Subcutaneous abdominal adipose tissue (tissue), 5 donors: Measurements from ENCODE around the gene PAPPA.

Source experiments
- H3K27ac ChIP-seq: one replicate; pipeline ENCODE4 v1.7.0; 2013; ENCODE audit warnings: low read depth, mild to moderate bottlenecking, inconsistent platforms, low read length, moderate library complexity
- H3K27me3 ChIP-seq, 5 donors: one replicate each; pipeline ENCODE4 v1.7.0; 2013; ENCODE audit warnings: low read length in 5 of 5, inconsistent platforms in 1 of 5; ENCODE audit not compliant: control insufficient read depth in 5 of 5, insufficient read depth in 4 of 5
- H3K36me3 ChIP-seq, 5 donors: one replicate each; pipeline ENCODE4 v1.7.0; 2013; ENCODE audit warnings: low read length in 5 of 5; ENCODE audit not compliant: control insufficient read depth in 5 of 5, insufficient read depth in 5 of 5
- H3K4me1 ChIP-seq, 5 donors: one replicate each; pipeline ENCODE4 v1.7.0; 2013; ENCODE audit warnings: low read length in 5 of 5, mild to moderate bottlenecking in 3 of 5, moderate library complexity in 1 of 5; ENCODE audit not compliant: control insufficient read depth in 5 of 5, insufficient read depth in 5 of 5
- H3K4me3 ChIP-seq, 5 donors: one replicate each; pipeline ENCODE4 v1.7.0; 2013; ENCODE audit warnings: low read length in 5 of 5, low read depth in 1 of 5
- H3K9ac ChIP-seq, 5 donors: one replicate each; pipeline ENCODE4 v1.7.0; 2013; ENCODE audit warnings: low read length in 5 of 5, mild to moderate bottlenecking in 4 of 5, moderate library complexity in 3 of 5
- H3K9me3 ChIP-seq, 5 donors: one replicate each; pipeline ENCODE4 v1.7.0; 2013; ENCODE audit warnings: low read length in 5 of 5; ENCODE audit not compliant: control insufficient read depth in 5 of 5
- donor health status: healthy.
- donor health status: healthy.
- donor health status: healthy.
- donor health status: healthy.
- donor health status: healthy.

The PAPPA gene

DNA sequence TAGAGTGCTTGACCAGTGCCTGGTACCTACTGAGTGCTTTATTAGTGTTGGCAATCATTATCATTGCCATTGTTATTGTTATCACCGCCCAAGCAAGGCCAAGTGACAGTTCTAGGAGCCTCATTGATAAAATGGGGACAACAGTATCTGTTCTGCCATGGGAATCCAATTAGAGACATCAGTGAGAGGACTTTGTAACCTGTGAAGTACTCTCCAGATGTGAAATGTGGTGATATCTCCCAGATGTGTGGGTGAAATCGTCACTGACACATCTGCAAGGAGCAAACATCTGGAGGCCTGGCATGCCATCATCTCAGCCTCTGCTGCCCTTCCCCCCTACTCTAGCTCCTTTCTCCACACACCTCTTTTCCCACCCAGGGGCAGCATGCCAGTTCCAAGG, 260.8 kb downstream of the PAPPA start:
- Histone ChIP-seq H3K4me1 (no peaks in the 10 kb centered on the region), H3K9ac (no peak overlapping the region), H3K27ac (no peak overlapping the region), H3K9me3 (no peaks in the 10 kb centered on the region), H3K36me3 (peaks cover 0 to 5% (median 0%) of the 10 kb centered on the region in 5 donors), H3K27me3 (no peaks in the 10 kb centered on the region), H3K4me3 (no peak overlapping the region)

GRCh38 chr9:116416421-116416820, 262.8 kb downstream of the PAPPA start:
- H3K4me3 ChIP-seq = no peak overlapping the region
- H3K9ac ChIP-seq = no peak overlapping the region
- H3K36me3 ChIP-seq = peaks cover 0 to 5% (median 0%) of the 10 kb centered on the region in 5 donors
- H3K27ac ChIP-seq = no peak overlapping the region
- H3K27me3 ChIP-seq = no peaks in the 10 kb centered on the region
- H3K9me3 ChIP-seq = no peaks in the 10 kb centered on the region
- no peaks in the 10 kb centered on the region for H3K4me1 ChIP-seq

GRCh38 chr9:116417464-116417863, 263.9 kb downstream of the PAPPA start:
- Histone ChIP-seq H3K9ac (no peak overlapping the region), H3K27ac (no peak overlapping the region), H3K9me3 (no peaks in the 10 kb centered on the region), H3K4me1 (no peaks in the 10 kb centered on the region), H3K4me3 (no peak overlapping the region), H3K36me3 (peaks cover 0 to 5% (median 0%) of the 10 kb centered on the region in 5 donors), H3K27me3 (no peaks in the 10 kb centered on the region)

- no peak overlapping the region for H3K27ac ChIP-seq
Measured at GRCh38 chr9:116419181-116419580, 265.6 kb downstream of the PAPPA start.

DNA sequence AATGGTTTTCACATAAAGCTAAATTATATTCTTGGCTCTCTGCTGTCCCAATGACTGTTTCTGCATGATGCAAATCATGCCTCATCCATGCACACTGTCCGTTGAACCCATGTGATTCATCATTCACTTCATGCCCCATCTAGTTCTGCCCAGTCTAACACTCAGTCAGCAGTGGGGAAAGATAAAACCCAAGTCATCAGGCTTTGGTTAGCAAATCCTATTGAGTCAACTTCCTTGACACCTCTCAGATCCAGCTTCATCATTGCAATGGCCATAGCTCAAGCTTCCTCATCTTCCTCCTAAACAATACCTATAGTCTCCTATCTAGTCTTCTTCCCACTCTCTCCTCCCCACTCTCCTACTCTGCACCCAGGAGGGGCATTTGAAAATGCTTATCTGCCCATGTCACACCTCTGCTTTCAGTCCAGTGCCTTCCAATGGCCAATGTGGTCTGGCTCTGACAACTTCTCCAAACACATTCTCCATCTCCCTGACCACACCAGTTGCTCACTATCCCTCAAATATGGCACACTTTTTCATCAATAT, 267.5 kb downstream of the PAPPA start:
- Histone ChIP-seq H3K9me3 (no peaks in the 10 kb centered on the region), H3K4me1 (no peaks in the 10 kb centered on the region), H3K27me3 (no peaks in the 10 kb centered on the region), H3K27ac (no peak overlapping the region), H3K4me3 (no peak overlapping the region), H3K36me3 (peaks cover 0 to 7% (median 3%) of the 10 kb centered on the region in 5 donors), H3K9ac (no peak overlapping the region)

More at GRCh38 chr9:116419181-116419580, 265.6 kb downstream of the PAPPA start:
- H3K9ac ChIP-seq = no peak overlapping the region
- H3K36me3 ChIP-seq = peaks cover 0 to 5% (median 0%) of the 10 kb centered on the region in 5 donors
- no peaks in the 10 kb centered on the region for H3K27me3 ChIP-seq
- no peak overlapping the region for H3K4me3 ChIP-seq
- no peaks in the 10 kb centered on the region for H3K9me3 ChIP-seq
- H3K4me1 ChIP-seq = no peaks in the 10 kb centered on the region

DNA sequence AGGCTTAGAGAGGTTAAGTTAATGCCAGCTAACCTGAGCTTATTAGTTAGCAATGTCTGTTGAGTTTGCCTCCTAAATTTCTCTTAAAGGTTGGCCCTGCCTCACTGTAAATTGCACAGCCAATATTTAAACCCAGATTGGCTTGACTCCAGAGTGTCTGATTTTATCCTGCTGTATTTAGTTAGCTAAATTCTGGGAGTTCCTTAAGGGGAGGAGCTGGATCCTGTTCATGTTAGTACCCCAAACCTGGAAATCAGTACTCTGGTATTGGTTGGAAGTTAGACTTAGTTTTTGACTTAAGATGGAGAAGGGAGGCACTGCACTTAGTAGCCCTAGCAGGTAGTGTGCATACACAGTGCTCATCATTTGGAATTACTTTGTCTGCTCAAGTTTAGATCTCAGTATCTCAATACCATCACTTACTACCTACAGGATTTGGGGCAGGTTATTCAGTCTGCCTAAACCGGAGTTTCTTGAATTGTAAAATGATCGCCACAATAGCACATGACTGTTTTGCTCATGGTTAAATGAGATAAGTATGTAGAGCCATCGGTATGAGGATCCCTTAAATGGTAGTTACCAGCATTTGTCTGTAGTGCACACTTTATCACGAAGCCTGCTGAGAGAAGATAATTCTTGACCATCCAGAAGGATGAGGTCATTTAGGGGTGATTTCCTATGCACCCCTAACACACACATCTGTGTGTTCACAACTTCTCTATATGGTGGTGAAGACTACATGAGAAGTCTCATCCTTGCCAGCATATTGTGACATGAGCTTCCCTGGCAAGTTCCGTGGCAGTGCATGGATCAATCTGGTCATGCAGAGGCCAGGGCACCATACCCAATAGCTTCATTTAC, 268.8 kb downstream of the PAPPA start:
- Histone ChIP-seq H3K4me3 (no peak overlapping the region), H3K27me3 (no peaks in the 10 kb centered on the region), H3K9me3 (no peaks in the 10 kb centered on the region), H3K27ac (no peak overlapping the region), H3K9ac (no peak overlapping the region), H3K4me1 (no peaks in the 10 kb centered on the region), H3K36me3 (peaks cover 0 to 7% (median 3%) of the 10 kb centered on the region in 5 donors)

GRCh38 chr9:116423149-116423548, 269.6 kb downstream of the PAPPA start:
- H3K27me3 ChIP-seq = no peaks in the 10 kb centered on the region
- H3K9ac ChIP-seq = no peak overlapping the region
- no peak overlapping the region for H3K4me3 ChIP-seq
- H3K27ac ChIP-seq = no peak overlapping the region
- H3K4me1 ChIP-seq = no peaks in the 10 kb centered on the region
- peaks cover 0 to 7% (median 3%) of the 10 kb centered on the region in 5 donors for H3K36me3 ChIP-seq
- H3K9me3 ChIP-seq = no peaks in the 10 kb centered on the region

DNA sequence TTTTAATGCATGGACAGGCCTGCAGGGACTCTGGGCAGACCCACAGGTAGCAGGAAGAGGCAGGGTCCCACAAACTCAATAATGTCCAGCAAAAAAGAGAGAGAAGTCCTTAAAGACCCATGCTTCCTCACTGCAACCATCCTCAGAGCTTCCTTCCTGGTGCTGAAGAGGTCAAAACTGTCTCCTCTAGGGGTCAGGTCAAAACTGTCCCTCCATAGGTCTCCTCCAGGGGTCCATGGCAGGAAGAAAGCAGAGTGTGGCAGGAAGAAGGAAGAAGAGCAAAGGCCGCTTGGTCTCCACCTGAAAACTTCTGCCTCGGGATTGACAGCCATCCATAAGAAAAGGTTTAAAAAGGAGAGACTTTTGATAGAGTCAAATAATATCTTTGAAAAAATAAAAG, 271.7 kb downstream of the PAPPA start:
- Histone ChIP-seq H3K4me1 (no peaks in the 10 kb centered on the region), H3K9ac (no peak overlapping the region), H3K27ac (no peak overlapping the region), H3K36me3 (peaks cover 0 to 7% (median 0%) of the 10 kb centered on the region in 5 donors), H3K4me3 (no peak overlapping the region), H3K27me3 (no peaks in the 10 kb centered on the region), H3K9me3 (no peaks in the 10 kb centered on the region)

DNA sequence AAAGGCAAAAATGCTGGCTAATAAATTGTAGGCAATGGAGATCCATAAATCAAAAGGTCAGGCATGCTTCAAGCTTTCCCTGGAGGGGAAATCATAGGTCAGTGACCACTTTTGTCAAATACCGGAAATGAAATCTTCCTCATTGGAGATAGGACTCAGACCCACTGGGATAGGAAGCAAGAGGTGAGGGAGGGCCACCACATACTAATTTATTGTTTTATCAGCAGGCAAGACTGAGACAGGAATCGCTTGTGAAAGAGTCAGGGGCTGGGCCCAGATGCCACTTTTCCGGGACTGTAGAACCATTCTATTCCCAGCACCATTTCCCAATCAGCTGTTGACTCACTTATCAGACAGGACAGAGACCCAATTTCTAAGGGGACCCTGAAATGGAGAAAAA, 277.3 kb downstream of the PAPPA start:
- Histone ChIP-seq H3K4me3 (no peak overlapping the region), H3K4me1 (no peaks in the 10 kb centered on the region), H3K9ac (no peak overlapping the region), H3K27me3 (no peaks in the 10 kb centered on the region), H3K36me3 (no peaks in the 10 kb centered on the region), H3K9me3 (no peaks in the 10 kb centered on the region), H3K27ac (no peak overlapping the region)

GRCh38 chr9:116432051-116432450, 278.5 kb downstream of the PAPPA start:
- H3K27me3 ChIP-seq = no peaks in the 10 kb centered on the region
- H3K9ac ChIP-seq = no peak overlapping the region
- no peaks in the 10 kb centered on the region for H3K4me1 ChIP-seq
- no peaks in the 10 kb centered on the region for H3K9me3 ChIP-seq
- no peak overlapping the region for H3K4me3 ChIP-seq
- H3K27ac ChIP-seq = no peak overlapping the region
- H3K36me3 ChIP-seq = no peaks in the 10 kb centered on the region
